Neural cell (in vitro differentiated cells): Measurements from ENCODE around the gene BARD1. TPM values are rescaled to one million over a fixed set of nuclear protein-coding genes. Genes with fewer than 3 reads are reported as not detected.
A peak's percentile ranks its signal among the peaks of the same experiment; 100 is the strongest.

Experiments used
- H2AFZ ChIP-seq: fragments of 200-600, 300-800 bp; sonication (generic), shearing (Covaris generic); 2 replicates; pipeline ENCODE4 v1.6.0; 2014; ENCODE audit warnings: low read depth, mild to moderate bottlenecking, antibody characterized with exemption, low read length, moderate library complexity
- H3F3A ChIP-seq: fragments of 200-600 bp; shearing (Covaris generic); 2 replicates; pipeline ENCODE4 v1.6.1; 2016; ENCODE audit warnings: mild to moderate bottlenecking, moderate library complexity, mixed read lengths, antibody characterized with exemption, low read length; ENCODE audit not compliant: insufficient read depth, poor library complexity, severe bottlenecking
- H3K27ac ChIP-seq: fragments of 200-600, 300-800 bp; sonication (generic), shearing (Covaris generic); 2 replicates; pipeline ENCODE4 v1.5.1; 2014; ENCODE audit warnings: mild to moderate bottlenecking, low read length, moderate library complexity
- H3K27me3 ChIP-seq: fragments of 300-800, 200-600 bp; sonication (generic), shearing (Covaris generic); 2 replicates; pipeline ENCODE4 v1.6.0; 2014; ENCODE audit warnings: mild to moderate bottlenecking, low read depth, low read length, moderate library complexity; ENCODE audit not compliant: insufficient read depth
- H3K36me3 ChIP-seq: fragments of 300-800, 200-600 bp; sonication (generic), shearing (Covaris generic); 2 replicates; pipeline ENCODE4 v1.5.1; 2014; ENCODE audit warnings: mild to moderate bottlenecking, antibody characterized with exemption, low read length, moderate library complexity; ENCODE audit not compliant: insufficient read depth
- H3K4me2 ChIP-seq: fragments of 300-800, 200-600 bp; sonication (generic), shearing (Covaris generic); 2 replicates; pipeline ENCODE4 v1.6.0; 2014; ENCODE audit warnings: mild to moderate bottlenecking, low read length
- H3K4me3 ChIP-seq: fragments of 300-800, 200-600 bp; sonication (generic), shearing (Covaris generic); 2 replicates; pipeline ENCODE4 v1.5.1; 2014; ENCODE audit warnings: mild to moderate bottlenecking, low read length, moderate library complexity
- H3K79me2 ChIP-seq: fragments of 200-600 bp; shearing (Covaris generic); replicated peaks from 2 replicates; pipeline ENCODE4 v1.6.0; 2014; ENCODE audit warnings: mild to moderate bottlenecking, low read length, moderate library complexity; ENCODE audit not compliant: insufficient read depth
- H3K9ac ChIP-seq: fragments of 300-800, 200-600 bp; sonication (generic), shearing (Covaris generic); 2 replicates; pipeline ENCODE4 v1.6.1; 2016; ENCODE audit warnings: mild to moderate bottlenecking, low read length, mixed read lengths
- H3K9me2 ChIP-seq: fragments of 200-600 bp; shearing (Covaris generic); 2 replicates; pipeline ENCODE4 v1.6.1; 2016; ENCODE audit warnings: mild to moderate bottlenecking, low read length, mixed read lengths; ENCODE audit not compliant: insufficient read depth
- H3K9me3 ChIP-seq: fragments of 200-600, 300-800 bp; sonication (generic), shearing (Covaris generic); 2 replicates; pipeline ENCODE4 v1.6.1; 2016; ENCODE audit warnings: mild to moderate bottlenecking, mixed run types, low read length, moderate library complexity, mixed read lengths
- H4K20me1 ChIP-seq: fragments of 200-600 bp; shearing (Covaris generic); 2 replicates; pipeline ENCODE4 v1.6.1; 2016; ENCODE audit warnings: mild to moderate bottlenecking, mixed run types; ENCODE audit not compliant: insufficient read depth
- EP300 ChIP-seq: fragments of 450-650 bp; conservative IDR thresholded peaks from 2 replicates; pipeline ENCODE4 v1.6.1; 2014; ENCODE audit warnings: antibody characterized with exemption, mild to moderate bottlenecking, moderate library complexity; ENCODE audit not compliant: poor library complexity, severe bottlenecking
- EZH2 ChIP-seq: fragments of 200-600, 300-800 bp; shearing (Covaris generic), sonication (generic); IDR thresholded peaks from 2 replicates; pipeline ENCODE4 v1.6.1; 2014; ENCODE audit warnings: antibody characterized with exemption, low read length, borderline replicate concordance, mild to moderate bottlenecking; ENCODE audit not compliant: insufficient read depth, poor library complexity, severe bottlenecking
- MXI1 ChIP-seq: fragments of 450-650 bp; conservative IDR thresholded peaks from 2 replicates; pipeline ENCODE4 v1.6.1; 2014; ENCODE audit warnings: antibody characterized with exemption, mild to moderate bottlenecking; ENCODE audit not compliant: poor library complexity, severe bottlenecking
- POLR2AphosphoS5 ChIP-seq: IDR thresholded peaks from 2 replicates; pipeline ENCODE4 v1.6.1; 2012
- RAD21 ChIP-seq: fragments of 450-650 bp; conservative IDR thresholded peaks from 2 replicates; pipeline ENCODE4 v1.6.1; 2014; ENCODE audit warnings: antibody characterized with exemption, mild to moderate bottlenecking, moderate library complexity
- SMC3 ChIP-seq: fragments of 450-650 bp; conservative IDR thresholded peaks from 2 replicates; pipeline ENCODE4 v1.6.1; 2014; ENCODE audit warnings: antibody characterized with exemption, mild to moderate bottlenecking, moderate library complexity; ENCODE audit not compliant: poor library complexity
- TAF1 ChIP-seq: IDR thresholded peaks from 2 replicates; pipeline ENCODE4 v1.6.1; 2012; ENCODE audit warnings: low read depth
- polyA minus RNA-seq: library from RNA; depleted of rRNA, polyadenylated mRNA; stranded (reverse); fragments of >200 nt; gene quantifications from 2 replicates; pipeline ENCODE4 v1.2.3, GENCODE V29; 2014
- polyA plus RNA-seq: library from polyadenylated mRNA; depleted of rRNA; stranded (reverse); fragments of >200 nt; gene quantifications from 2 replicates; pipeline ENCODE4 v1.2.3, GENCODE V29; 2014
- TF ChIP-seq, protein P1 (sequence below): fragments of 450-650 bp; IDR thresholded peaks from 2 replicates; pipeline ENCODE4 v1.5.1; 2014; ENCODE audit warnings: antibody characterized with exemption, mild to moderate bottlenecking, moderate library complexity; ENCODE audit not compliant: poor library complexity, severe bottlenecking

The BARD1 gene
- polyA plus RNA-seq (0.57 and 2.8 TPM in 2 replicates), polyA minus RNA-seq (11.7 and 13.1 TPM in 2 replicates)

DNA sequence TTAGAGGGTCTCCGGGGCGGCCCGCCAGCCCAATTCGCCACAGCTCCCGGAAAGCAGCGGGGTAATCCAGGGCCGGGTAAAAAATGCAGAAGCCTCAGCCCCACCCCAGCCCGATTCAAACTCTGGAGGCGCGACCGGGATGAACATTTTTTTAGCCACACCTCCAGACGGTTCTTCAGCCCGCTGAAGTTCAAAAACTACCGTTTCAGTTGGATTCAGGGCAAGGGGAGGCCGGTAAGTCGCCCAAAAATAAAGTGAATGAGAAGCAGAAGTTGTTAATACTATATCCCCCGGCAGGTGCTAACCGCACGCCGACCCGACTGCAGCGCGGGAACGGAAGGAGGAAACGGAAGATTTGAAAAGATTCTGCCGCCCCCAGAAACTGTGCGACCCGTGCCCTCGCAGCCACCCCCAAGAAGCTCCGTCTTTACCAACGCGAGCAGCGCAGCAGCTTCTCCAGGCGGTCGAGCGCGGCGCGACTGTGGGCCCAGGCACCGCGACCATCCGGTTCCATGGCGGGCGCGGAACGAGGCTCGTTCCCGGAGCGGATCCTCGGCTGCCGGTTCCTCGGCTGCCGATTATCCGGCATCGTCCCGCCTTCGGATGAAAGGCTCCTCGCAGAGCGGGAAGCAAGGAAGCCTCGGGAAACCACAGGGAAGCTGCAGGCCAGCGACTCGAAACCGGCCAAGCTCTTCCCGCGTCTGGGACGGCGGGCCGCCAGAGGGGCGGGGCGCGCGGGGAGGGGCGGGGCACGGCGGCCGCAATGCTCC, at the start of gene BARD1:
TSS of gene BARD1 (minus strand) at position 703 of the 770 bp plus-strand sequence. CDS start at position 589, 114 bp downstream.
- Histone ChIP-seq H3K79me2 (peaks cover 19% of the 10 kb centered on the region), H2AFZ (peak within 1 kb of the TSS; percentile 35), H4K20me1 (no peaks in the 10 kb centered on the region), H3K9me3 (no peaks in the 10 kb centered on the region), H3K4me3 (peak within 1 kb of the TSS; percentile 88), H3K27me3 (peaks cover 11% of the 10 kb centered on the region), H3K36me3 (no peaks in the 10 kb centered on the region), H3F3A (no peaks in the 10 kb centered on the region), H3K4me2 (peak within 1 kb of the TSS; percentile 70), H3K9me2 (no peaks in the 10 kb centered on the region), H3K9ac (peak within 1 kb of the TSS; percentile 35), H3K27ac (no peak within 1 kb of the TSS)
- TF ChIP-seq EZH2, result no peak
- TF ChIP-seq, protein P1, sequence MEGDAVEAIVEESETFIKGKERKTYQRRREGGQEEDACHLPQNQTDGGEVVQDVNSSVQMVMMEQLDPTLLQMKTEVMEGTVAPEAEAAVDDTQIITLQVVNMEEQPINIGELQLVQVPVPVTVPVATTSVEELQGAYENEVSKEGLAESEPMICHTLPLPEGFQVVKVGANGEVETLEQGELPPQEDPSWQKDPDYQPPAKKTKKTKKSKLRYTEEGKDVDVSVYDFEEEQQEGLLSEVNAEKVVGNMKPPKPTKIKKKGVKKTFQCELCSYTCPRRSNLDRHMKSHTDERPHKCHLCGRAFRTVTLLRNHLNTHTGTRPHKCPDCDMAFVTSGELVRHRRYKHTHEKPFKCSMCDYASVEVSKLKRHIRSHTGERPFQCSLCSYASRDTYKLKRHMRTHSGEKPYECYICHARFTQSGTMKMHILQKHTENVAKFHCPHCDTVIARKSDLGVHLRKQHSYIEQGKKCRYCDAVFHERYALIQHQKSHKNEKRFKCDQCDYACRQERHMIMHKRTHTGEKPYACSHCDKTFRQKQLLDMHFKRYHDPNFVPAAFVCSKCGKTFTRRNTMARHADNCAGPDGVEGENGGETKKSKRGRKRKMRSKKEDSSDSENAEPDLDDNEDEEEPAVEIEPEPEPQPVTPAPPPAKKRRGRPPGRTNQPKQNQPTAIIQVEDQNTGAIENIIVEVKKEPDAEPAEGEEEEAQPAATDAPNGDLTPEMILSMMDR, result peak; percentile 32
- TF ChIP-seq SMC3, result peak; percentile 57
- peak; percentile 36 for TF ChIP-seq POLR2AphosphoS5
- peak; percentile 74 for TF ChIP-seq MXI1
- TF ChIP-seq EP300, result no peak
- TF ChIP-seq RAD21, result peak; percentile 56
- no peak for TF ChIP-seq TAF1

DNA sequence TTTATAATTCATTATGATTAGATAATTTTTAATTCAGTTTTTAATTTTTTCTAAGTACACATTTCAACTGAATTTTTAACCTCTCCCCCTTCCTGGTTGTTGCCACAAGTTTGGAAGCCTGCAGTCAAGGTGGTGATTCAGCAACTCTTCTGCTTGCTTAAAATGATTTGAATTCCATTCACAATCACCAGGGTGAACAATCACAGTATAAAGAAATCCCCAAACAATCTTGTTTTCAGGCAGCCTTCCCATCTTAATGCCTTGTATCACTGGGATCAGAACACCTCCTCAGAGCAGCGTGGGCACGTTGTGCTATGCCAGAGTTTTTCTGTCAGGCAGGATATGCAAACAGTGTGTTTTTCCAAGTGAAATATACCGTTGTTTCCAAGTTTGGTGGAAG, 46.7 kb upstream of the BARD1 start:
- no peaks in the 10 kb centered on the region for H3F3A ChIP-seq
- no peak overlapping the region for H3K27ac ChIP-seq
- no peak overlapping the region for H3K4me2 ChIP-seq
- H3K9me2 ChIP-seq, result no peaks in the 10 kb centered on the region
- H4K20me1 ChIP-seq, result no peaks in the 10 kb centered on the region
- H3K9ac ChIP-seq, result no peak overlapping the region
- no peaks in the 10 kb centered on the region for H3K27me3 ChIP-seq
- TF ChIP-seq SMC3 (no peak), EP300 (no peak), POLR2AphosphoS5 (no peak), MXI1 (no peak), RAD21 (no peak)
- TF ChIP-seq, protein P1, result no peak
- no peak overlapping the region for H3K4me3 ChIP-seq
- H2AFZ ChIP-seq, result no peak overlapping the region
- no peaks in the 10 kb centered on the region for H3K9me3 ChIP-seq
- H3K79me2 ChIP-seq, result no peaks in the 10 kb centered on the region
- H3K36me3 ChIP-seq, result no peaks in the 10 kb centered on the region

DNA sequence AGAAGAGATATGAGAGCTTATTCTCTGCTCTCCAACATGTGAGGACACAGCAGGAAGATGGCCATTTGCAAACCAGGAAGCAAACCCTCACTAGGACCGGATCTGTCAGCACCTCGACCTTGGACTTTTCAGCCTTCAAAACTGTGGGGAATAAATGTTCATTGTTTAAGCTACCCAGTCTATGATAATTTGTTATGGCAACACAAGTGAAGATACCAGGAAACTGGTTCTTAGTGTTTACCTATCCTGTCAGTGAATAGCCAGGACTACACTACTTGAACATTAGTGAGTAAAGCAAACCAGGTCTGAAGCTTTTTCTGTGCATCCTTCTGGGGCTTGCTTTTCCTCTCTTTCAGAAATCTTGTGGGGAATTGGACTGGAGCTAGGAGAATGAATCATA, 44.4 kb upstream of the BARD1 start:
- Histone ChIP-seq H3K4me2 (no peak overlapping the region), H3K9me3 (no peaks in the 10 kb centered on the region), H3K9ac (no peak overlapping the region), H2AFZ (no peak overlapping the region), H3K79me2 (no peaks in the 10 kb centered on the region), H3F3A (no peaks in the 10 kb centered on the region), H4K20me1 (no peaks in the 10 kb centered on the region), H3K9me2 (no peaks in the 10 kb centered on the region), H3K4me3 (no peak overlapping the region), H3K36me3 (no peaks in the 10 kb centered on the region), H3K27me3 (no peaks in the 10 kb centered on the region), H3K27ac (no peak overlapping the region)
- TF ChIP-seq RAD21, result no peak
- TF ChIP-seq TAF1, result no peak
- TF ChIP-seq, protein P1, result no peak
- TF ChIP-seq EZH2, result no peak
